HG03558 (cell line): ENCODE data around the gene DEPDC5.
"Not testable (repeated sequence)": the region's sequence is repeated elsewhere in the genome, so short reads cannot be mapped to it uniquely, and the experiment has no call there.

Source experiments
- ATAC-seq: cut with Tn5 transposase; IDR thresholded peaks from one replicate; pipeline ENCODE4 v1.9.1; 2021; ENCODE audit warnings: moderate number of reproducible peaks; ENCODE audit not compliant: unreplicated experiment; ENCODE audit errors: extremely low read depth

The DEPDC5 gene

DNA sequence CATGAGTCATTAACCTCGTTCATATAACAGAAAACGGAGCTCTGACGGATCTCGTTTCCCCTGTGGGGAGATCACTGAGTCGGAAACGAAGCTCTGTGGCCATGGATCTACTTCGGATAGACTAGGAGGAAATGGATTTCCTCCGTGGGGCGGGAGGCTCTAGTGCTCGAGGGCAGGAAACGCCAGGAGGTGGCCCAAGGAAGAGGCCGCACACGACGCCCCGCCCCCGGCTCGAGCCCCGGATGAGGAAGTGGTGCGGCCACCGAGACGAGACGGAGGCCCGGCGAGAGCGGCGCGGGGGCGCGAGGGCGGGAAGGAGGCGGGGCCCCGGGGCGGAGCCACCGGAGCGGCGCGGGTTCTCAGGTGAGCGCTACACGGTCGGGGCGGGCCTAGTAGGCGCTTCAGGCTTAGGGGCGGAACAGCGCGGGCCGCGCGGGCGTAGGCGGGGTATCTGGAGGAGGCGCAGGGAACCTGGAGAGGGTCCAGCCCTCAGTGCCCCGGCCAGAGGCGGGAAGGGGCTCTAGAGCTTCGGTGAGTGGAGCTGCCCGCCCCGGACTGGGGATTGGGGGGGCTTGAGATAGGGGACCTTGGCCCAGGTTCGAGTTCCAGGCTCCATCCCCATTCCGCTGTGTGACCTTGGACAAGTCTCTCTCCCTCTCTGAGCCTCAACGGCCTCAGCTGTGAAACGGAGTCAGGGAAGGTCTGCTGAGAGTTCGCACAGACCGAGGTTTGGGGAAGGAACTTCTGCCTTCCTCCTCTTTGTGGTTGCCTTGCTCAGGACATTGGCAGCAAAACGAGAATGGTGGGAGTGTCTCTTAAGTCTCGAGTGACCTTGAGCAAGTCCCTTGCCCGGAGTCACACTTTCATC, at the start of gene DEPDC5:
Gene DEPDC5, plus strand, starts transcription at position 386 of the 868 bp plus-strand sequence. CDS start 903 bp downstream, outside the sequence.
- no peak for ATAC-seq

DNA sequence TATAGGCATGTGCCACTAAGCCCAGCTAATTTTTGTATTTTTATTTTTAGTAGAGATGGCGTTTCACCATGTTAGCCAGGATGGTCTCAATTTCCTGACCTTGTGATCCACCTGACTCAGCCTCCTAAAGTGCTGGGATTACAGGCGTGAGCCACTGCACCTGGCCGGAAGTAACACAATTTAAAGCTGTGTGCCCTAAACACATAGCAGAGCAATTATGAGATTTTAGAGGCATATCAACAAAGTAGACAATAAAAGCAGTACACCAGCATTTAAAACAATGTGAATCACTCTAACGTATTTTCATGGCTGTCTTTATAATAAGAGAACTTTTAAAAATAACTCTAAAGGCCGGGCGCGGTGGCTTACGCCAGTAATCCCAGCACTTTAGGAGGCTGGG, 46.3 kb upstream of the DEPDC5 start:
- ATAC-seq, result no peak

DNA sequence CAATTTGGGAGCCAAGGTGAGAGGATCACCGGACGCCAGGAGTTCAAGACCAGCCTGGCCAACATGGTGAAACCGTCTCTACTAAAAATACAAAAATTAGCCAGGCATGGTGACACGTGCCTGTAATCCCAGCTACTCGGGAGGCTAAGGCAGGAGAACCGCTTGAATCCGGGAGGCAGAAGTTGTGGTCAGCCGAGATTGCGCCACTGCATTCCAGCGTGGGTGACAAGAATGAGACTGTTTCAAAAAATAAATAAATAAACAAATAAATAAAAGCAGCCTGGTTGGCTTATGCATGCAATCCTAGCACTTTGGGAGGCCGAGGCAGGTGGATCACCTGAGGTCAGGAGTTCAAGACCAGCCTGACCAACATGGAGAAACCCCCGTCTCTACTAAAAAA, 42.6 kb upstream of the DEPDC5 start:
- ATAC-seq, result not testable (repeated sequence)

DNA sequence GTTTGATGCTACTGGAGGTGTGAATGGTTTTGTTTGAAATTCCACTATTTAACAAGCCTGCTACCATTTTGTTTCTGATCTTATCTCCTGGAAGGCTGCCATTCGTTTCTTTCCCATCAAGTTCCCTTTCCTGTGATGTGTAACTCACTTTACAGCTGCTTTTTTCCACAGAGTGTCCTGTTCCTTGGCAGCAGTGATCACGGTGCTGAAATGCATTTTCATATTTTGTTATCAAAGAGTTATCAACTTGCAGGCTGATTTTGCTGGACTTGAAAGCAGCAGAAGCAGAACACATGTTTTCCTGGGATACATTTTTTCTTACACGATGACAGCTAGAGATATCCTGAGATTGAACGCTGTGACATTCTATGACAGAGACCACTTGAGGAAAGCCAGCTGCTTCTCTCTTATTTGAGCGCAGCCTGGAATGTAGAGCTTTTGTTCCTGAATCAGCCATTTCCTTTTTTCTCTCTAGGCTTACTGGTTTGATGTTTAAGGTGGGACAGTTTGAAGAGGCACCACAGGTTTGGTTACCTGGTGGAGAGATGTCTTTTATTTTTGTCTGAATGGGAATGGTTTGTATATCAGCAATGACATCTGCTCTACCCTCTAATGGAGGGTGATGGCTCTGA, 38.6 kb upstream of the DEPDC5 start:
- no peak for ATAC-seq

DNA sequence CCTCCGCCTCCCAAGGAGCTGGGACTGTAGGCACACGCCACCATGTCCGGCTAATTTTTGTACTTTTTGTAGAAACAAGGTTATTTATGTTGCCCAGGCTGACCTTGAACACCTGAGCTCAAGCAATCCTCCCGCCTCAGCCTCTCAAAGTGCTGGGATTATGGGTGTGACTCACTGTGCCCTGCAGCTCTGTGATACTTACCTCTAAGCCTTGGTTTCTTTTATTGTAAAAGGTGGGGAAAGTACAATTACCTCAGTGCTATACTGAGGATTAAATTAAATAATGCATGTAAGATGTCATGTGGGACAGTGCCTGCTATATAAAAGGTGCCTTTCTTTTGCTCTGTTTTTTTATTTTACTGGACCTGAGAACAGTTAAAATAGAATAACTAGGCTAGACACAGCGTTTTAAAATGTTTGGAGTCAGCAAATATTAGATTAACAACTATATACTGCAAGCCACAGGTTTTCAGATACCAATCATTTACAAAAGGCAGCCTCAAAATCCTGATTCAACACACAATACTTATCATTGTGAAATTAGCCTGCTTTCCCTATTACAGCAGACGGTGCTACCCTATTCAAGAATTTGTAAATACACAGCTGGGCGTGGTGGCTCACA, 33.9 kb upstream of the DEPDC5 start:
- ATAC-seq, result no peak

DNA sequence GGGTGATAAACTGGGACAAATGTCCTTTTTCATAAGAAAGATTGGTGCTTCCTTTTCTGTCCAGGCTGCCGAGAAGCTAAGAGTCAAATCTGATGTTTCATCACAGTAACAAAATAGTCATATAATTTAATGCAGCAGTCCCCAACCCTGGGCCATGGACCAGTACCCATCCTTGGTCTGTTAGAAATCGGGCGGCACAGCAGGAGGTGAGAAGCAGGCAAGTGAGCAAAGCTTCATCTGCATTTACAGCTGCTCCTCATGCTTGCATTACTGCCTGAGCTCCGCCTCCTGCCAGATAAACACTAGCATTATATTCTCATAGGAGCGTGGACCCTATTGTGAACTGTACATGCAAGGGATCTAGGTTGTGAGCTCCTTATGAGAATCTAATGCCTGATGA, 30.1 kb upstream of the DEPDC5 start:
- no peak for ATAC-seq

DNA sequence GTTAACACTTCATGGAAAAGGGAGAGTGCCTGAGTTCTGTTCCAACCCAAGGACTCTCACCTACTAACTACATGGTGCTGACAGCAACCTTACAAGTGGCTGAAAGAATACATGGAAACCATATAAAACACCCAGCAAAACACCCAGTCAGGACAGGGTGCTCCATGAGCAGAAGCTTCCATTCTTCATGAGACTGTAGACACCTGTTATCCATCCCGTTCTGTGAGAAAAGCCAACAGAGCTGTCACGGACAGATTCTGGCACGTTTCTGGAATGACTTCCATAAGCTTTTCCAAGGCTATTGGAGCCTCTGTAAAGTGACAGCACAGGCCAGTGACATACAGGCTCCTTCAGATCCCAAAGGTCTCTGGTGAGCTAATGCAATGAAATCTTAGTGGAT, 27.1 kb upstream of the DEPDC5 start:
- ATAC-seq, result no peak

DNA sequence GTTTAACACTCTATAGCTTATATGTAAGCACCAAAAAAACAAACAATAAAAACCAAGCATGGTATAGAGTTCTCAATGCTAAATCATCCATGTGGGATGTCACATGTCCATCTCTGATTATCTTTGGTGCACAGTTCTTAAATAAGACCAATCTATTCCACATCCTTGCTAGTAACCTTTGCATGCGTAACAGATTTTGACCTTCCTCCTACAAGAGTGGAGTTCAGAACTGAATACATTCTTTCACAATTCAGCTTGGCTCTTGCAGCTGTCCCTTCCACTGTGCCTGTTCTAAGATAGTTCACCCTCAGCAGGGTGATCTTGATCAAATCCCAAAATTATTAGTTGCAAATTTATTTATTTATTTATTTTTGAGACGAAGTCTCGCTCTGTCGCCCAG, 25.0 kb upstream of the DEPDC5 start:
- no peak for ATAC-seq

DNA sequence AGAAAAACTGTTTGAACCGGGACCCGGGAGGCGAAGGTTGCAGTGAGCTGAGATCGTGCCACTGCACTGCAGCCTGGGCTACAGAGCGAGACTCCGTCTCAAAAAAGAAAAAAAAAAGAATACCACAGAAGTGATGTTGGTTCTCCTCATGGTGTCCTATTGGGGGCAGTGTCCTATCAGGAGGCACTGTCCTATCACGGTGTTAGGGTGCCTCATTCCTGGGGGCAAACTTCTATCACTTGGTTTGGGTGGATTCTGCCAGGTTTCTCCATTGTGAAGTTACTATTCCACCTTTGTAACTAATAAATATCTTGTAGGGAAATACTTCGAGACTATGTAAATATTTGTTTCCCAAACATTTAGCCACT, 23.5 kb upstream of the DEPDC5 start:
- no peak for ATAC-seq

DNA sequence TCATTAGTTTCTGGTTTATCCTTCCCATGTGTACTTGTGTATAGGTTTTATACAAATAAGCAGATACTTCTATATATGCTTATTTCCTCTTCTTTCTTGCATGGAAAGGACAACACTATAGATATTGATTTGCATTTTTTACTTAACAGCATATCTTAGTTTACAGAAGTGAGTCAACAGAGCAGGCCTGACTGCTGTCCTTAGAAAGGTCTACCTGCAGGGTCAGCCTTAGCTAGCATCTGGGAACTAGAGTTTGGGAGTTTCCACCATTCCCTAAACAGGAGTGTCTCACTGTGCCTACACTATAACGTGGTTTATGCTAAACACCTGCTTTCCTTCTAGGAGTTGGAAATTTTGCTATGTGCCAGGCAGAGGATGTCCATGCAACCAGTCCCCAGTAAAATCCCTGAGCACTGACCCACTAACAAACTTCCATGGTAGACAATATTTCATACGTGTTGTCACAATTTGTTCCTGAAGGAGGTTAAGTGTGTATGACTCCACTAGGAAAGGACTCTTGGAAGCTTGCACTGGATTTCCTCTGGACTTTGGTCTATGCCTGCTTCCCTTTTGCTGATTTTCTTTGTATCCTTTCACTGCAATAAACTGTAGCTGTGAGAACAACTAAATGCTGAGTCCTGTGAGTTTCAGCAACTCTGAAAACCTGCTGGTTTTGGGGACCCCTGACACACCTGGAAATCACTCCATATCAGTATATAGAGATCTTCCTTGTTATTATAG, 21.6 kb upstream of the DEPDC5 start:
- no peak for ATAC-seq

DNA sequence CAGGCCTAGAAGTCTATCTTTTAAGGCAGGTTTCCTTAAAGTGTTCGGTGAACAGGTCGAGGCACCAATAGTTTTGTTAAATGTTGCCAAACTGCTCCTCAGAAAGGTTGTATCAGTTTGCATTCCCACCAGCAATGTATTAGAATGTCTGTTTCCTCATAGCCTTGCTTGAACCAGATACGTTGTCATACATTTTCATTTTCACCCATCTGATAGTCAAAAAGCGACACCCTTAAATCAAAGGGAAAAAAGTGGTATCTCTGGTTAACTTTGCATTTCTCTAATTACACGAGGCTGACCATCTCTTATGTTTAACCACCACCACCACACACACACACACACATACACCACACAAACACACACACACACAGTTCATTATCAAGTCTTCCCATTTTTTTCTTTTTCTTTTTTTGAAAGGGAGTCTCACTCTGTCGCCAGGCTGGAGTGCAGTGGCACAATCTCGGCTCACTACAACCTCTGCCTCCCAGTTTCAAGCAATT, 20.2 kb upstream of the DEPDC5 start:
- no peak for ATAC-seq

DNA sequence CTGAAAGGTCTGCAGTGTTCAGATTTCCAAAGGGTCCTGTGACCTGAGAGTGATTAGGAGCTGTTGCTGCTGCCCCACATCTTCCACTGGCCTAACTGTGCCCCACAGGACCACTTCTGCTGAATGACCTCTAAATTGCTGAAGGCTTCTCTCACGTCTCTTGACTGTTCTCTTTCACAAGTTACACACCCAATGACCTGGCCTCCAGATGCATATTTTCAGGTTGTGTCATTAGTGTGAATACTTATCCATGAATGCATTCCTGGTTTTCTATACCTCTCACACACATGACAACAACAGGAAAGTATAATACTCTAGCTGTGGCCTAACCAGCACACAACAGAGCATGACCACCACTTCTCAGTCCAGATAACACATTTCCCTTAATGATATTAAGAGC, 19.3 kb upstream of the DEPDC5 start:
- no peak for ATAC-seq

DNA sequence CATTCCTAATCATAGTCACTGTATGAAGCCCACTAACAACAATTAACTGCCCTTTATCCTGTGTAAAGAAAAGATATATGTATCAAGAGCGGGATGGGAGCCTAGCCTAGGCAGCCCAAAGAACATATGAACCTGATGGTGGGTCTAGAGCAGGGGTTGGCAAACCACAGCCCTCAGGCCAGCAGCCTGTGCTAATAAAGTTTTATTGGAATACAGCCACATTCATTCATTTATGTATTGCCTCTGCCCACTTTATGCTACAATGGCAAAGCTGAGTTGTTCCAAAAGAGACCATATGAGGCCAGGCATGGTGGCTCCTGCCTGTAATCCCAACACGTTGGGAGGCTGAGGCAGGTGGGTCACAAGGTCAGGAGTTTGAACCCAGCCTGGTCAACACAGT, 17.4 kb upstream of the DEPDC5 start:
- ATAC-seq, result no peak

DNA sequence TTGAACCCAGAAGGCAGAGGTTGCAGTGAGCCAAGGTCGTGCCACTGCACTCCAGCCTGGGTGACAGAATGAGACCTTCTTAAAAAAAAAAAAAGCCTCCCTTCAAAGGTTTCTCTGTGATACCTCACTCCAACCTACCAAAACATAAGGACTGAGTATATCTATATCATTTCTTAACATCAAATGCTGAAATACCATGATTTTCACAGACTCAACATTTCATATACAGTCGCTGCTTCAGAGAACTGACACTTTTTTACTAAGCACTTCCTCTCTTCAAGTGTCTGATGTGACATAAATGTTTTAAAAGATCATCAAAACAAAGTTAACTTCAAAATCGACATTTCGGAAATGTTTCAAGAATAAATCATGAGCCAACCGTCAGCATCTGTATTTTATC, 15.9 kb upstream of the DEPDC5 start:
- no peak for ATAC-seq

DNA sequence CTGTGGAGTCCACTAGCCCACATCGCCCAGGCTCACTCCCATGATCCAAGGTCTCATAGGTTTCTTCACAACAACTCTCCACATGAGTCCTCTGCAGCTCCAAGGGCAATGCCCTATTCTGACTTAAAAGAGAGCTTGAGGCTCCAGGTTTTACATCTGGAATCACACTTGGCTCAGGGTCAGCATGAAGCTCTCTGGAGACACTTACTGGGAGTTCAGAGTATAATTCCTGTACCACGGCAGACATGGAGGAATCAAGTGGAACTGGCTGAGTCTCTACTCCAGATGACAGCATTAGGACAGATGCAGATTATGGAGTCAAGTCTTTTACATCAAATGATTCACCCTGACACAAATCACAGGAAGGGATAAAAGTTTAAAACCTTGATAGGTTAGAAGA, 15.3 kb upstream of the DEPDC5 start:
- ATAC-seq, result no peak

DNA sequence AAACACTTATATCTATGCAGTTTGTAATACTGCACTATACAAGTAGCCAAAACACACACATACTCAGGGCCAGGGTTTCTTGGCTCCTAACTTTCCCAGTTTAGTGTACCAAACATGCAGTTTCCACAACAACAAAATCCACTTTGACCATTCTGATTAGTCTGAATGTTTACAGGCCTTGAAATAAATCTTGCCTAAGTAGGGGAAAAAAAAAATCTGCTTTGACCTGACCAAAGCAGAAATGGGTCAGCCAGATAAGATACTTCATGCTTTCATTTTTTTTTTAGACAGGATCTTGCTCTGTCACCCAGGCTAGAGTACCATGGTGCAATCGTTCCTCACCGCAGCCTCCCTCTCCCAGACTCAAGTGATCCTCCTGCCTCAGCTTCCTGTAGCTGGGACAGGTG, 14.0 kb upstream of the DEPDC5 start:
- ATAC-seq, result no peak

DNA sequence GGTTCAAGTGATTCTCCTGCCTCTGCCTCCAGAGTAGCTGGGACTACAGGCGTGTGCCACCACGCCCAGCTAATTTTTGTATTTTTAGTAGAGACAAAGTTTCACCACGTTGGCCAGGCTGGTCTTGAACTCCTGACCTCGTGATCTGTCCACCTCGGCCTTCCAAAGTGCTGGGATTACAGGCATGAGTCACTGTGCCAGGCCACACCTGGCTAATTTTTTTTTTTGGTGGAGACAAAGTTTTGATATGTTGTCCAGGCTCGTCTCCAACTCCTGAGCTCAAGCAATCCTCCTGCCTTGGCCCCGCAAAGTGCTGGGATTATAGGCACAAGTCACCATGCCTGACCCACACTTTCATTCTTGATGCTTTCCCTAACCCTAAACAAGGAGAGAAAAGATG, 13.5 kb upstream of the DEPDC5 start:
- ATAC-seq, result not testable (repeated sequence)

DNA sequence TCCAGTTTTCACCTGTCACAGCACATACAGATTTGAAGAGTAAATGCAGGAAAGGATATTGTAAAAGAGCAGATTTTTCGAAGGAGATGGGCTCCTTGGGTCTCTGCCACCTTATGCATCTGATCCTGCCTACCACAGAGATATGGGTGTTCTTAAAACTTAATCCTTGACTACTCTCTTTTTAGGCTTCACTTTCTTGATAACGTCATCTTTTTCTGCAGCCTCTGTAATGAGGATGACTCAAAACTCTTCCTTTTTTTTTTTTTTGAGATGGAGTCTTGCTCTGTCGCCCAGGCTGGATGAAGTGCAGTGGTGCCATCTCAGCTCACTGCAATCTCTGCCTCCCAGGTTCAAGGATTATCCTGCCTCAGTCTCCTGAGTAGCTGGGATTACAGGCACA, 11.7 kb upstream of the DEPDC5 start:
- no peak for ATAC-seq

DNA sequence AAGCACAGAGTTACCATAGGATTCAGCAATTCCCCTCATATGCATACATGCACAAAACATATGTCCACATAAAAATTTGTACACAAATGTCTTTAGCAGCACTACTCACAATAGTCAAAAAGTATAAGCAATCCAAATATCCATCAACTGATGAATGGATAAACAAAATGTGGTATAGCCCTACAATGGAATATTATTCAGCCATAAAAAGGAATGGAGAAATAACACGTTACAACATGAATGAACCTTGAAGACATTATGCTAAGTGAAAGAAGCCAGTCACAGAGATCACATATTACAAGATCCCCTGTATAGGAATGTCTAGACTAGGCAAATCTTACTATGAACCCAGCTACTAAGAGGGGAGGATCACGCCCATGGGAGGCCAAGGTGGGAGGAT, 11.1 kb upstream of the DEPDC5 start:
- no peak for ATAC-seq

DNA sequence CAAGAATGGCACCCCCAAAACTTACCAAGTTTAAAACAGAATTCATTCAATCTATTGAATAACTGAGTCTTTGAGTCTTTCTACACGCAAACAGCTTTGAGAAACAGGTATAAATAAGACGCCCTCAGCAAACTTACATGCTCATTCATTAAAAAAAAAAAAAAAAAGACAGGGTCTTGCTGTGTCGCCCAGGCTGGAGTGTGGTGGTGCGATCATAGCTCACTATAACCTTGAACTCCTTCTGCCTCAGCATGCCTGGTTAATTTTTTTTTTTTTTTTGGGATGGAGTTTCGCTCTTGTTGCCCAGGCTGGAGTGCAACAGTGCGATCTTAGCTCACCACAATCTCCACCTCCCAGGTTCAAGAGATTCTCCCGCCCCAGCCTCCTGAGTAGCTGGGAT, 9.9 kb upstream of the DEPDC5 start:
- ATAC-seq, result no peak

DNA sequence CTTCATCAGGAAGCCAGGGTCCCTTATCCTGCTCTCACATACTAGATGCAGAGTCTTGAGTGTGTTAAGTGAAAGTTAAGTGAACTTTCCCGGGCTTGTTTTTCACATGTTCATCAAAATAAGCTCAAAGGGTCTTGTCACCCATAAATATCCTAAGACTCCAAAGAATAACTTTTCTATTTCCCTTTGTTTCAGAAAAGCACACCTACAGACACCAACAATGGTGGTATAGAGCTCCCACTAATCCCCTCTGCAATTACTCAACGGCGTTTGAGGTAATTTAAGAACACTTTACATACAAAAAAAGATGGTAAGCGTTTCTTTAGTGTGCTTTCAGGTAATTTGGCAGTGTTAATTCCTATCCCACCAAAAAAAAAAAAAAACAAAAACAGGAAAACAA, 6.4 kb upstream of the DEPDC5 start:
- ATAC-seq, result no peak
